ACC112 (cell line): ENCODE results near the gene GJC2.

Experiments
- H2AFZ ChIP-seq: fragments of 200-600 bp; sonication (generic); one replicate; pipeline ENCODE4 v1.6.0; 2017; ENCODE audit warnings: antibody characterized with exemption, low read length; ENCODE audit not compliant: unreplicated experiment
- H3K27ac ChIP-seq: fragments of 200-600 bp; sonication (generic); 2 replicates; pipeline ENCODE4 v1.5.1; 2014; ENCODE audit warnings: low read depth, mild to moderate bottlenecking, antibody characterized with exemption, low read length, moderate library complexity
- H3K27me3 ChIP-seq: fragments of 200-600 bp; sonication (generic); 2 replicates; pipeline ENCODE4 v1.6.1; 2014; ENCODE audit warnings: mild to moderate bottlenecking, antibody characterized with exemption, low read length, moderate library complexity, mixed read lengths; ENCODE audit not compliant: insufficient read depth
- H3K36me3 ChIP-seq: fragments of 200-600 bp; sonication (generic); 2 replicates; pipeline ENCODE4 v1.6.1; 2016; ENCODE audit warnings: mild to moderate bottlenecking, antibody characterized with exemption, low read length, moderate library complexity, mixed read lengths; ENCODE audit not compliant: insufficient read depth
- H3K4me1 ChIP-seq: fragments of 200-600 bp; sonication (generic); one replicate; pipeline ENCODE4 v1.6.1; 2016; ENCODE audit warnings: low read length, mixed read lengths; ENCODE audit not compliant: insufficient read depth, unreplicated experiment, control insufficient read depth
- H3K4me3 ChIP-seq: fragments of 200-600 bp; sonication (generic); 2 replicates; pipeline ENCODE4 v1.5.1; 2014; ENCODE audit warnings: mild to moderate bottlenecking, low read depth, low read length
- H3K79me2 ChIP-seq: fragments of 200-600 bp; sonication (generic); one replicate; pipeline ENCODE4 v1.6.0; 2016; ENCODE audit warnings: low read length; ENCODE audit not compliant: control insufficient read depth, unreplicated experiment, insufficient read depth

Gene GJC2

DNA sequence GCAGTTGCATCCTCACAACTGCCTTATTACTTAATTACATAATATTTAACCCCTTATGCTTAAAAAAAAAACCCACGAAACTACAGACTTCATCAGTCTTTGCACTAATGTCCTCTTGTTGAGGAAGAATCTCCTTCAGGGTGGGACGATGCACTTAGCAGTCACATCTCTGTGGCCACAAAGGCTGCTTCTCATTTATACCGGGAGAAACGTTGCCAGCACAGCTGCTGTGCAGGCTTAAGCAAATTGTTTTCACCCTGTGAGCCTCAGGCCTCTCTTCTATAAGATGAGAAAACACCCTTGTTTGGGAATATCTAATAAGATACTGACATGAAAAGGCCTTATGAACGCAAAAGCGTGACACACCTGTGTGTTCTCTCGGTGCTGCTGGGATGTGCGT lies 55.2 kb downstream of the GJC2 start:
- Histone ChIP-seq H3K4me3 (no peak overlapping the region), H2AFZ (no peak overlapping the region), H3K36me3 (no peaks in the 10 kb centered on the region), H3K27me3 (peaks cover 8% of the 10 kb centered on the region; the same call in 1 of the 2 replicates), H3K79me2 (no peaks in the 10 kb centered on the region), H3K27ac (no peak overlapping the region), H3K4me1 (no peaks in the 10 kb centered on the region)

DNA sequence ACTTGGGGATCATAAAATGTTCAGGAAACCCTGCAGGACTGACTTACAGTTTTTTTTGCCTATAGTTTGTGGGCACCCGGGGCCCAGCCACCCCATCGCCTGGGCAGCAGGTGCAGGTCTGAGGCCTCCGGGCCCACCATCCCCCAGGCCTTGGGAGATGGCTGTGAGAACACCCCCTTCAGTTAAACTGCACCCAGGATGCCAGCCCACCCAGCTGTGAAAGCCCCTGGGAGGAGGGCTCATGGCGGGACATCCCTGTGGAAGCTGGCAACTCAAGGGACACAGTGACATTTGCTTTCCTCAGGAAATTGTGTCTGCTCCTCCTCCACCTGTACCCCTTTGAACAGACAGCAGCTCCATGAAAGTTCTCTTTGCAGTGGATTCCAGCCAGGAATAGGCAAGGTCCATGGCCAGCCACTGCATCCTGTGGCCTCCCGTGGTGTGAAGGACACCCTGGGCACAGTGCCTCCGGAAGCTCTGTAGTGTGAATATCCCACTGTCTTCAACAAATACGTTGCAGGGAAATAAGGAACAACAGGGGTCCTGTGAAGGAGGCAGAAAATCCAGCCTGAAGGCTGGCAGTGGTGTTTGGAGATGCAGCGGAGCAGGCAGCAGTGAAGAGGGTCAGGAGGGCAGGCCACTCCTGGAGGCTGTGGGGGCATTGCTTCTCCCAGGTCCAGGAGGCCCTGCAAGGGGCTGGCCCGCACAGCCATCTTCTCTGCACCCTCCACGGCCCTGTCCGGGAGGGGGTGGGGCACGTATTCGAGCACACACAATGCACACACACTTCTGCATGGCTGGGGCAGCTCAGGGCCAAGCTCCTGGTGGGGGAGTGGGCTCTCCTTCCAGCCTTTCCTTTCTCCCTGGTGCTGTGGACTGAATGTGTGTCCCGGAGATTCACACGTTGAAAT lies 56.1 kb downstream of the GJC2 start:
- H3K4me3 ChIP-seq: no peak overlapping the region
- H3K27ac ChIP-seq: no peak overlapping the region
- no peak overlapping the region for H2AFZ ChIP-seq
- peaks cover 4% of the 10 kb centered on the region; the same call in 1 of the 2 replicates for H3K27me3 ChIP-seq
- no peaks in the 10 kb centered on the region for H3K36me3 ChIP-seq
- no peaks in the 10 kb centered on the region for H3K79me2 ChIP-seq
- H3K4me1 ChIP-seq: no peaks in the 10 kb centered on the region

DNA sequence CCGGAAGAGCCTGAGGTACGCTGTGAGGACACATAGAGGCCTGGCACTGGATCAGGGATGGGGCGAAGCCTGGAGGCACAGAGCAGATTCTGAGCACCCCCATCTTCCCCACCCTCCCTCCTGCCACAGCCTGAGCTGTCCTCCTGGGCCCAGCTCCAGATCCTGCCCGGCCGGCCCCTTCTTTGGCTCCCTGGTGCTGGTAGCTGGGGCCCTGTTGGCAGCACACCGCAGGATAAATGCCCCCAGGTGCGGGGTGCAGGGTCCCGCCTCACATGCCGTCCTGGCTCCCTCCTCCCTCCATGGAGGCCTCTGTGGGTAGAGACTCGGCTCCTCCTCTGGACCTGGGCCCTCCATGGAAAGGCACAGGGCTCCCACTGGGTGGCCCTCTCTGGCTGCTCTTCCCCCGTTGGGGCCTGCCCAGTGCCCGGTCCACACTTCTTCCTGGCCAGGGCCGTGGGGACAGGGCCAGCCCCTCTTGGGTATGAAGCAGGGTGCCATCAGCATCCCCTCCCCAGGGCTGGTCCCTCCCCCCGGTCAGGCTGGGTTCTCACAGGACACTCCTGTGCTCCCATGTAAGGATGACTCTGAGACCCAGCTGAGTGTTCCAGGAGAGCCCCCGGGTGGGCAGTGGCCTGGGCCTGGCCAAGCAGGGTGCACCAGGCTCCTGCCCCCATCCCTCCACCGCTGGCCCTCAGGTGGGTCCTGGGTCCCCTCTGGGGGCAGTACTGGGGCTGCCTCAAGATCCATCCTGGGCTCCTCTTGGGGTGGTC lies 57.0 kb downstream of the GJC2 start:
- H3K27me3 ChIP-seq: peaks cover 4% of the 10 kb centered on the region; the same call in 1 of the 2 replicates
- no peak overlapping the region for H2AFZ ChIP-seq
- H3K36me3 ChIP-seq: no peaks in the 10 kb centered on the region
- no peaks in the 10 kb centered on the region for H3K79me2 ChIP-seq
- no peak overlapping the region for H3K4me3 ChIP-seq
- H3K4me1 ChIP-seq: no peaks in the 10 kb centered on the region
- no peak overlapping the region for H3K27ac ChIP-seq

DNA sequence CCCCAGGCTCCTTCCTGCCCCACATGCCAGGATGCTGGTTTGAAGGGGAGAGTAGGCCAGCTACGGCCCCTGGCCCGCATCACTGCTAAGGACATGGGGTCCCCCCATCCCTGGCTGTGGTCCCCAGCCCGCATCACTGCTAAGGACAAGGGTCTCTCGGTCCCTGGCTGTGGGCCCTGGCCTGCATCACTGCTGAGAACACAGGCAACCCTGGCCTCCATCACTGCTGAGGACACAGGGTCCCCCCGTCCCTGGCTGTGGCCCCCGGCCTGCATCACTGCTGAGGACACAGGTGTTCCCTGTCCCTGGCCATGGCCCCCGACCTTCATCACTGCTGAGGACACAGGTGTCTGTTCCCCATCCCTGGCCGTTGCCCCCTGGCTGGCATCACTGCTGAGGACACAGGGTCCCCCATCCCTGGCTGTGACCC lies 57.7 kb downstream of the GJC2 start:
- H2AFZ ChIP-seq: no peak overlapping the region

DNA sequence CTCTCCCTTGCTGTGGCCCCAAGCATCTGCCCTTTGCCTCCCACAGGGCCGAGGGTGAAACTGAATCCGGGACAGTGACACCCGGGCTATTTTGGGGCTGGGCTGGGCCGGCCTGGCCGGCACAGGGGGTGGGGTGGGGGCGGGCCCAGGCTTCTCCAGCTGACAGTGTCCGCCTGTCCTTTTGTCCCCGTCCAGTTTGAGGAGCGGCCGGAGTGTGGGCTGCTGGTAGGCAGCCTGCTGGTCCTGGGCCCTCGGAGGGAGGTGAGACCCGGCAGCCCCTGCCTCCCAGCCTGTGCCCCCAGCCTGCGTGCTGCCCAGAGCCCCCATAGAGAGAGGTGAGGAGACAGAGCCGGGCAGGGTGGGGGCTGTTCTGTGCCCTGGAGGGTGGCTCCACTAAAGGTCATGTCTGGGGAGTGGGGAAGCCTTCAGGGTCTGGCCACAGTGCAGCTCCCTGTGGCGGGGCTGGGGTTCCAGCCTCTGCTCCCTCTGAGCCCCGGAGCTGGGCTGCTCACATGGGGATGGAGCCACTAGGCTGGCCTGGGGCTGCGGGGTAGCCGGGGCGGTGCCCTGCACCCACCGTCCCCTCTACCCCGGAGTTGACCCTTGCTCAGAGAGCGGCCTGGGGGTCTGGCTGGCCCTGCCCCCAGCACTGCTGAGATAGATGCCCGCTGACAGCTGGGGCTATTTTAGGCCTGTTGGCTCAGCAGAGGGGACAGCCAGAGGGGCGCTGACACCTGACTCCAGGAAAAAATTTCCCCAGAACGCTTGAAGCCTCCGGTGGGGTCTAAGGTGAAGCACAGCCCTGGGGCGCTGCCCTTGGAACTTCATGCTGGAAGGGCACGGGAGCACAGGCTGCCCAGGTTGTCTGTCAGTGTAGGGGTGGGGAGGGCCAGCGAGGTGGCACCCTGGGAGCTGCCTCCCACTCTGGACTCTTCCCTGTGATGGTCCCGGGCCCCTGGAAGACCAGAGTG lies 58.4 kb downstream of the GJC2 start, which contains the start of gene OBSCN:
Gene OBSCN (plus strand): TSS at position 194 of the 971 bp plus-strand sequence. CDS start 3,740 bp downstream, outside the sequence.
- Histone ChIP-seq H3K79me2 (no peaks in the 10 kb centered on the region), H3K27me3 (peaks cover 4% of the 10 kb centered on the region), H3K27ac (no peak within 1 kb of the TSS), H3K36me3 (no peaks in the 10 kb centered on the region), H2AFZ (no peak within 1 kb of the TSS), H3K4me3 (no peak within 1 kb of the TSS), H3K4me1 (peaks cover 3% of the 10 kb centered on the region)

More for the DNA sequence above, 57.7 kb downstream of the GJC2 start:
- no peaks in the 10 kb centered on the region for H3K79me2 ChIP-seq
- H3K4me3 ChIP-seq: no peak overlapping the region
- H3K36me3 ChIP-seq: no peaks in the 10 kb centered on the region
- H3K27me3 ChIP-seq: peaks cover 4% of the 10 kb centered on the region
- no peak overlapping the region for H3K27ac ChIP-seq
- peaks cover under 1% of the 10 kb centered on the region for H3K4me1 ChIP-seq

DNA sequence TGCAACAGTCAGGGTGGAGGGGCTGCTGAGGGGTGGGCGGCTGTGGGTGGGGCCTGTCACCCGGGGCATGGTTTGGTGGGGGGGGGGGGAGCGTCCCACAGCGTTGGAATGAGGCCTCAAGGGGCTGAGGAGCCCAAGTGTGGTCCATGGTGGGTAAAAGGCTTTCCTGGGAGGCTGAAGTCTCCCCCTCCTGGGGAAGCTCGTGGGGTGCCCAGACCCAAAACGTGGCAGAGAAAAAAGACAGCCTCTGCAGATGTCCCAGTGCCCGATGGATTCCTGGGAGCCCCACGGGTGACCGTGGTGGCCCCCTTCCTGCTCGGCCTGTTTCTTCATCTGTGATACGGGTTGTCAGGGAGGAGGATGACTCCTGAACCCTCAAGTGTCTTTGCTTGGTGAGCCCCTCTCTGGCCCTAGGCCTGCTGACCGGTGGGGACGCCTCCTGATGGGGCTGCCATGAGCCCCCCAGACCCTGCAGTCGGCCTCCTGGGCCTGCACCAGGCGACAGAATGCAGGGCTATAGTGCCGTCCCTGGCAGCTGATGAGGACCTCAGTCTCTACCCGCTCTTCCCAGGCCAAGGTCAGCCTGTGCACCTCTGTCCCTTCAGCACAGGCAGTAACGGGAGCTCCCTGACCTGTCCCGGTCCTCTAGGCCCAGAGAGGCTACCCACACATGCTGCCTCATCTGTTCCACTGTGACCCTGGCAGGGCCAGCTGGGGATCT lies 59.3 kb downstream of the GJC2 start:
- H3K36me3 ChIP-seq: no peaks in the 10 kb centered on the region
- H2AFZ ChIP-seq: no peak overlapping the region
- H3K4me1 ChIP-seq: peaks cover 3% of the 10 kb centered on the region
- no peak overlapping the region for H3K4me3 ChIP-seq
- H3K27me3 ChIP-seq: peaks cover 4% of the 10 kb centered on the region
- no peaks in the 10 kb centered on the region for H3K79me2 ChIP-seq
- H3K27ac ChIP-seq: no peak overlapping the region
